G401 (cell line): ENCODE data around the gene CALU. TPM values are rescaled to one million over a fixed set of nuclear protein-coding genes. Genes with fewer than 3 reads are reported as not detected.
A peak's percentile ranks its signal among the peaks of the same experiment; 100 is the strongest.

Experiments used
- DNase-seq: peaks from one replicate; pipeline ENCODE4 v3.0.0-alpha.2; 2015; ENCODE audit warnings: low spot score
- in situ Hi-C: cut with HindIII; loops from 2 replicates; pipeline ENCODE4 v1.10.0; 2016; ENCODE audit warnings: low sequenced_read_pairs, mixed read lengths
- total RNA-seq: library from RNA; depleted of rRNA; stranded (reverse); fragments of >200 nt; shearing (Covaris generic); gene quantifications from 2 replicates; pipeline ENCODE4 v1.2.3, GENCODE V29; 2014

Gene CALU
- total RNA-seq, 1 experiment from 2014 or later, result 136 TPM

DNA sequence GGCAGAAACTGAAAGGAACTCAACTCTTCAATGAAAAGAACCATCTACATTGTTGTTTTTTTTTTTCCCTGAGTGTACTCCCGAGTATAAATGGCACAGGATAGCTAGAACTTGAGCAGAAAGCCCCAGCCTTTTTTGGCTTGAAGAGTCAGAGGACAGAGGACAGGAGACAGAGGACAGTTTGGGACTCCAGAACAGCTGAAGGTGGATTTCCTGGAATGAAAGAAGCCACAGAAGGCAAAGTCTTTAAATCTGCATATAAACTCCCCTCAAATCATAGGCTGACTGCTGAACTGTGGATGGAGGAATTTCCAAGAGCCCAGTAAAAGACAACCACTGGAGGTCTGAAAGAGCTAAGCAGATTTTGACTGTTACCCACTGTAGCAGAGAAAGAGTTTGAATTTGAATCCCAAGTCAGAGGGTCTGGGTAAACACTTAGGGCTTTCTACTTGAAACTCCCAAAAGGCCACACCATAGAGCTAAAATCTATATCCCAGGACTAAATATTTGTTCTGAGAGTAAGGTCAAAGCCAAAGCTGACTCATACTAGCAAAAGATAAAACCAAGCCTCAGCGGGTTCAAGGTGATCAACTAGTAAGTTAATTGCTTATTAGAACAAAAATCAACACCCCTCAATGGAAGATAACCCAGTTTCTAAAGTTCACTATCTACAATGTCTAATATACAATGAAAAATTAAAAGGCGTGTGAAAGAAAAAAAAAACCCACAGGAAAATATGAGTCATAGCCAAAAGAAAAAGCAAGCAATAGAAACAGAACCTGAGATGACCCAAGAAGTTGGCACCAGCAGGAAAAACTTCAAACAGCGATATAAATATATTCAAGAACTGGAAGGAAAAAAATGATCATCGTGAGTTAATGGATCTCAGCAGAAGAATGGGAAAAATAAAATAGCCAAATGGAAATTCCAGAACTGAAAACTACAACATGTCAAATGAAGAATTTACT is 38.3 kb downstream of the CALU start:
- DNase-seq, result no peak
- in situ Hi-C loops, result no loop called here

GRCh38 chr7:128778946-128779345 is 39.8 kb downstream of the CALU start:
- in situ Hi-C loops, result no loop called here
- no peak for DNase-seq

GRCh38 chr7:128781126-128781525 is 42.0 kb downstream of the CALU start:
- in situ Hi-C loops, result no loop called here
- no peak for DNase-seq

GRCh38 chr7:128781851-128782250 is 42.7 kb downstream of the CALU start:
- no peak for DNase-seq
- in situ Hi-C loops, result no loop called here

GRCh38 chr7:128783143-128783861 is 44.1 kb downstream of the CALU start:
- in situ Hi-C loops, result no loop called here
- peak; percentile 46 for DNase-seq

- DNase-seq, result no peak
- in situ Hi-C loops, result no loop called here
Measured at GRCh38 chr7:128785738-128786137, 46.6 kb downstream of the CALU start.

DNA sequence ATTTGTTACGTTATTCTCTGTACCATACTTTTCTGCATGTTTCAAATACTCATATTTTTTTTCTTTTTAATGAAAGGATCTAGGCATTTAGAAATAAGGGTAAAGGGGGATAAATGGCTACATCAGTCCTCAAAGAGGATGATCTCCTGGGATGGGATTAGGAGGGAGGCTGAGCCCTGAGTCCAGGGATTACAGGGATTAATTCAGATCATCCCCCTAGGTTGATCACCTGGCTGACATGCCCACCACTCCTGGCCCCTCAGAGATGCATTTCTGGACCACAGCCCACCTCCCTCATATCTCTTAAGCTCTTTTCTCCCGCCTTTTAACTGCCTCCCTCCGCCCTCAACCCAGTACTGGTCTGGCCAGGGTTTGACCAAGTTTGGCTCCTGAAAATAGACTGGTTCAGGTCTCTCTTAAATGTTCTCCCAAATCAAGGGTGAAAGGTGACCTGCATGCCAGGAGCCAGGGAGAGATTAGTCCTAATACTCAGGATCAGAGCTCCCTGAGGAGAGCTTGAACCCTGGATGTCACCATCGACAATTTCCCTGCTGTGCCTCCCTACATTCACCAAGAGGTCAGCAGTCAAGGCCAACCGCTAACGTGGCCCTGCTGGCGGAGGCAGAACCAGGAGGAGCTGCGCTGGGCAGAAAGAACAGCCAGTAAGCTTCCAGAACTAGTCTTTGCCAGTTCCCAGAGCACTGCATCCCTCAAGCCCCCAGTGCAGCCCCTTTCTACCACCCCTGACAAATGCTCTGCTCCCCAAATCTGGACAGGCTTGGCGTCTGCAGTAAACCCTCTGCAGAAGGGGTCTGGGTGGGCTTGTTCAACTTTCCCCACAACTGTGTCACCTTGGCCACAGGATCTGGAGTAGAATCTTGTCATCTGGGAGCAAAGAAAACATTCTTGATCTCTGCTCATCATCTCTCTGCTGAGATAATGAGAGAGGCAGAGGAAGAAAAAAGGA is 49.6 kb downstream of the CALU start:
- DNase-seq, result no peak
- in situ Hi-C loops, result no loop called here

GRCh38 chr7:128790315-128791041 is 51.3 kb downstream of the CALU start:
- in situ Hi-C loops, result no loop called here
- peak; percentile 26 for DNase-seq

DNA sequence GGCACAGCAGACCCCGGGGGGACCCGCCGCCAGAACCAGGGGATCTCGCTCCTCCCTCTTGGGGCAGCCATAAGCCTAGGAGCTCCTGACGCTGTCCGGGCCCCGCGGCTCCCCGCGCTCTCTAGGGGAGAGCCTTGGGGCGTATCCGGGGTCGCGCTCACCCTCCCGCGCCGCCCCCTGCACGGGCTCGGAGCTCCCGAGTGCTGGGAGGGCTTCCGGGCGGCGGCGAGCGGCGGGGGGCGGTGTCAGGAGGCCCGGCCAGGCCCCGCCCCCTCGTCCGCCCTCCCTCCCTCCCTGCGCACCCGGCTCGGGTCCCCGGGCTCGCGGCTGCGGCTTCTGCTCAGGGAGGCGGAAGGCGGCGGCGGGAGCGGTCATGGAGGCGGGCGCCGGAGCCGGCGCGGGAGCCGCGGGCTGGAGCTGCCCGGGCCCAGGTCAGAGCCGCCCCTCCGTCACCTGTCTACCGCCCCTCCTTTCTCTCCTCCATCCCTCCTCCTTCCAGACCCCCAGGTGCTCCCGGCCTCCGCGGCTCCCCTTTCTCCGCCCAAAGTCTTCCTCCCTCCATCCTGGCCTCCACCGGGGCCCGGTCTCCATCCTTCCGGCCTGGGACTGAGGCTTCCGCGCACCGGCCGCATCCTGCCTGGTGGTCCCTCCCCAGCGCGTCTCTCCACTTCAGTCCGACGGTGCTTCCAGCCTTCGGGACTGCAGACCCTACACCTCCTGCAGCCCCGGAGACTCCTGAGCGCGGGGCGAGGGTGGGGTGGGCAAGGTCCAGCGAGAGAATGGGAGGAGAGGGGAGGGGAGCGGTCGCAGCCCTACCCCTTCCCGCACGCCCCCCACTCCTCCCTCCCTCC is 52.2 kb downstream of the CALU start, which contains the start of gene CCDC136:
CCDC136 (plus strand) TSS at position 848 of the 851 bp plus-strand sequence. CDS start 444 bp downstream, outside the sequence.
- in situ Hi-C loops, result no loop called here
- peak; percentile 76 for DNase-seq

GRCh38 chr7:128791972-128792327 is 52.8 kb downstream of the CALU start:
- in situ Hi-C loops, result no loop called here
- peak; percentile 37 for DNase-seq

GRCh38 chr7:128792471-128793180 is 53.5 kb downstream of the CALU start:
- in situ Hi-C loops, result no loop called here
- peak; percentile 83 for DNase-seq

GRCh38 chr7:128793181-128793547 is 54.0 kb downstream of the CALU start:
- no peak for DNase-seq
- in situ Hi-C loops, result no loop called here

- in situ Hi-C loops, result no loop called here
- peak; percentile 37 for DNase-seq
Measured at GRCh38 chr7:128794020-128794419, 54.9 kb downstream of the CALU start.

DNA sequence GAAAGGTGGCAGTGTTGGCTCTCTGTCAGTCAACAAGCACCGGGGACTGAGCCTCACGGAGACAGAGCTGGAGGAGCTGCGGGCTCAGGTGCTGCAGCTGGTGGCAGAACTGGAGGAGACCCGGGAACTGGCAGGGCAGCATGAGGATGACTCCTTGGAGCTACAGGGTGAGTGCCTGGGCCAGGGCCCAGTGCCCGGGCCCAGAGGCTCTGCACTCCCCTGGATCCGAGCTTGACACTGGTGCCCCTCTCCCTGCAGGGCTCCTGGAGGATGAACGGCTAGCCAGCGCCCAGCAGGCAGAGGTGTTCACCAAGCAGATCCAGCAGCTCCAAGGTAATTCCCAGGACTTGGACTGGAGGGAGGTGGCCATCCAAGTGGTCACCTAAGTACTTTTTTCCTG is 55.3 kb downstream of the CALU start:
- in situ Hi-C loops, result no loop called here
- no peak for DNase-seq

GRCh38 chr7:128795129-128795528 is 56.0 kb downstream of the CALU start:
- no peak for DNase-seq
- in situ Hi-C loops, result no loop called here

GRCh38 chr7:128796327-128796726 is 57.2 kb downstream of the CALU start:
- DNase-seq, result no peak
- in situ Hi-C loops, result no loop called here

DNA sequence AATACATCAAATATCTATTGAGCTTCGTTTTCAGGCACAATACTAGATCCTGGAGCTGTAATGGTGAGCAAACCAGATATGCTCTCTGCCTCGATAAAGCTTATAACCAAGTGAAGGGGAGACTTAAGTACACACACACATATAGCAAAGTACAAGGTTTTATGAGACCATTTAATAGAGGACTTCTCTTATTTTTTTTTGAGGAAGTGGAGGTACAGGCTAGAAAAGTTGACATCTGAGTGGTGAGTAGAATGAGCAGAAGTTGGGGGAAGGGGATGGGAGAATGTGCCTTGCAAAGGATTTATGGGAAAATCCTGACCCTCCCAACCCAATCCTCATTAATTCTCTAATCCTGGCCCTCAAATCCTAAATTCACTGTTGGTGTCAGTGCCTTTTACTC is 60.3 kb downstream of the CALU start:
- no peak for DNase-seq
- in situ Hi-C loops, result no loop called here
